H1 (cell line): ENCODE results near the gene AP2A1. TPM values are rescaled to one million over a fixed set of nuclear protein-coding genes. Genes with fewer than 3 reads are reported as not detected.

Source experiments
- CTCF ChIA-PET: fragments of 300-600 bp; sonication (Branson Sonifier 250); formaldehyde crosslinking; loops from one replicate; lab custom pipeline; 2021; ENCODE audit not compliant: partially characterized antibody; lab: Charles Lee
- POLR2A ChIA-PET: fragments of 300-600 bp; sonication (Branson Sonifier 250); formaldehyde crosslinking; loops from one replicate; lab custom pipeline; 2021; ENCODE audit warnings: inconsistent platforms; ENCODE audit not compliant: partially characterized antibody; lab: Charles Lee
- DNase-seq, 2 experiments: peaks; one replicate each; pipeline versions ENCODE4 v3.0.0 to v3.0.0-alpha.2; 2010 to 2022; ENCODE audit warnings: low spot score in 2 of 2, low read depth in 1 of 2, mixed read lengths in 1 of 2
- FAIRE-seq: peaks from 2 replicates; lab custom pipeline; 2011; peaks lifted over from hg19 to GRCh38; lab: Jason Lieb, UNC
- H2AFZ ChIP-seq: 2 replicates; pipeline ENCODE4 v1.8.1; 2012; ENCODE audit warnings: low read length, inconsistent platforms
- H2AK5ac ChIP-seq: 2 replicates; pipeline ENCODE4 v1.6.1; 2013; ENCODE audit warnings: low read depth, low read length
- H2BK120ac ChIP-seq: replicated peaks from 2 replicates; pipeline ENCODE3; 2013; ENCODE audit warnings: low read depth, low read length, inconsistent platforms
- H2BK12ac ChIP-seq: 2 replicates; pipeline ENCODE4 v1.6.1; 2013; ENCODE audit warnings: low read depth, low read length
- H2BK15ac ChIP-seq: 2 replicates; pipeline ENCODE4 v1.6.1; 2013; ENCODE audit warnings: low read length
- H2BK20ac ChIP-seq: 2 replicates; pipeline ENCODE4 v1.6.1; 2013; ENCODE audit warnings: low read length
- H2BK5ac ChIP-seq: 2 replicates; pipeline ENCODE4 v1.6.1; 2013; ENCODE audit warnings: low read depth, low read length
- H3K14ac ChIP-seq: 2 replicates; pipeline ENCODE4 v1.6.1; 2013; ENCODE audit warnings: inconsistent platforms; ENCODE audit not compliant: insufficient read length
- H3K18ac ChIP-seq: 2 replicates; pipeline ENCODE4 v1.6.1; 2013; ENCODE audit warnings: low read length; ENCODE audit errors: extremely low read depth
- H3K23ac ChIP-seq: 2 replicates; pipeline ENCODE4 v1.6.1; 2013; ENCODE audit warnings: inconsistent platforms; ENCODE audit not compliant: insufficient read length
- H3K23me2 ChIP-seq: 2 replicates; pipeline ENCODE4 v1.6.1; 2013; ENCODE audit warnings: low read depth, low read length
- H3K27ac ChIP-seq: 2 replicates; pipeline ENCODE4 v1.6.1; 2011; ENCODE audit warnings: low read depth, low read length, inconsistent platforms
- H3K27me3 ChIP-seq, 4 experiments: replicated peaks in 1 of 4; 1 replicate in 1 of 4; 2 replicates in 3 of 4; pipeline versions ENCODE4 v1.6.1 to v1.8.1; 2011 to 2013; ENCODE audit warnings: low read length in 3 of 4, mild to moderate bottlenecking in 3 of 4, inconsistent platforms in 2 of 4, mixed read lengths in 2 of 4, moderate library complexity in 1 of 4; ENCODE audit not compliant: control insufficient read depth in 3 of 4, insufficient read depth in 3 of 4; ENCODE audit errors: extremely low read depth in 1 of 4
- H3K36me3 ChIP-seq, 4 experiments: 2 replicates each; pipeline versions ENCODE4 v1.6.1 to v1.8.1; 2011 to 2013; ENCODE audit warnings: mild to moderate bottlenecking in 4 of 4, low read length in 3 of 4, moderate library complexity in 2 of 4, control low read depth in 1 of 4, inconsistent platforms in 1 of 4; ENCODE audit not compliant: insufficient read depth in 4 of 4, control insufficient read depth in 2 of 4
- H3K4ac ChIP-seq: replicated peaks from 2 replicates; pipeline ENCODE3; 2013; ENCODE audit warnings: low read length, low read depth, mixed read lengths, inconsistent platforms; ENCODE audit not compliant: insufficient read length
- H3K4me1 ChIP-seq, 4 experiments: replicated peaks in 1 of 4; 1 replicate in 1 of 4; 2 replicates in 3 of 4; pipeline versions ENCODE4 v1.6.1 to v1.8.1; 2011 to 2013; ENCODE audit warnings: low read length in 3 of 4, inconsistent platforms in 2 of 4, mixed read lengths in 1 of 4; ENCODE audit not compliant: insufficient read depth in 4 of 4, control insufficient read depth in 3 of 4
- H3K4me2 ChIP-seq, 2 experiments: 2 replicates each; pipeline versions ENCODE4 v1.6.1 to v1.8.1; 2011 to 2013; ENCODE audit warnings: low read depth in 2 of 2, low read length in 2 of 2, control low read depth in 1 of 2, inconsistent platforms in 1 of 2, mild to moderate bottlenecking in 1 of 2; ENCODE audit not compliant: insufficient read depth in 1 of 2
- H3K4me3 ChIP-seq, 4 experiments: fragments of 200-600, 300-600 bp in 1 of 4; sonication (generic), shearing (Covaris generic), sonication (Bioruptor Twin) in 1 of 4; 2 replicates each; pipeline versions ENCODE4 v1.5.1 to v1.8.1; 2011 to 2016; ENCODE audit warnings: low read length in 4 of 4, low read depth in 3 of 4, control low read depth in 2 of 4, inconsistent platforms in 2 of 4, mild to moderate bottlenecking in 2 of 4, mixed read lengths in 1 of 4, moderate library complexity in 1 of 4; ENCODE audit not compliant: insufficient read depth in 2 of 4; ENCODE audit errors: extremely low read depth in 1 of 4
- H3K56ac ChIP-seq: replicated peaks from 2 replicates; pipeline ENCODE3; 2013; ENCODE audit warnings: low read depth, mild to moderate bottlenecking, mixed read lengths, low read length, inconsistent platforms; ENCODE audit not compliant: insufficient read length
- H3K79me1 ChIP-seq: 2 replicates; pipeline ENCODE4 v1.6.1; 2013; ENCODE audit warnings: low read depth, low read length, control low read depth
- H3K79me2 ChIP-seq, 2 experiments: 2 replicates each; pipeline versions ENCODE4 v1.6.1 to v1.8.1; 2012 to 2013; ENCODE audit warnings: low read length in 2 of 2, mild to moderate bottlenecking in 2 of 2, inconsistent platforms in 1 of 2; ENCODE audit not compliant: insufficient read depth in 2 of 2, control insufficient read depth in 1 of 2
- H3K9ac ChIP-seq, 4 experiments: replicated peaks in 1 of 4; 1 replicate in 1 of 4; 2 replicates in 3 of 4; pipeline versions ENCODE4 v1.6.1 to v1.8.1; 2011 to 2013; ENCODE audit warnings: low read depth in 3 of 4, low read length in 3 of 4, control low read depth in 2 of 4, mild to moderate bottlenecking in 2 of 4, moderate library complexity in 2 of 4, inconsistent platforms in 1 of 4; ENCODE audit errors: extremely low read depth in 1 of 4
- H3K9me3 ChIP-seq, 2 experiments: 2 replicates each; pipeline versions ENCODE4 v1.6.1 to v1.8.1; 2012 to 2013; ENCODE audit warnings: mild to moderate bottlenecking in 2 of 2, moderate library complexity in 2 of 2, control low read depth in 1 of 2, inconsistent platforms in 1 of 2, low read depth in 1 of 2, low read length in 1 of 2, mixed read lengths in 1 of 2; ENCODE audit not compliant: insufficient read depth in 2 of 2
- H4K20me1 ChIP-seq, 2 experiments: replicated peaks in 1 of 2; 2 replicates each; pipeline versions ENCODE3 to v1.8.1; 2011 to 2013; ENCODE audit warnings: inconsistent platforms in 2 of 2, low read length in 2 of 2, mild to moderate bottlenecking in 1 of 2; ENCODE audit not compliant: insufficient read depth in 2 of 2, control insufficient read depth in 1 of 2
- H4K5ac ChIP-seq: 2 replicates; pipeline ENCODE4 v1.6.1; 2013; ENCODE audit warnings: low read length, low read depth, mixed read lengths, inconsistent platforms; ENCODE audit not compliant: insufficient read length
- H4K8ac ChIP-seq: 2 replicates; pipeline ENCODE4 v1.8.0; 2013; ENCODE audit warnings: mild to moderate bottlenecking, moderate library complexity, low read length, inconsistent platforms; ENCODE audit not compliant: insufficient read depth; ENCODE audit errors: extremely low read depth
- H4K91ac ChIP-seq: replicated peaks from 2 replicates; pipeline ENCODE3; 2013; ENCODE audit warnings: low read length, mixed read lengths, inconsistent platforms; ENCODE audit not compliant: insufficient read length
- CTCF ChIP-seq, 3 experiments: IDR thresholded peaks; 1 replicate in 2 of 3; 2 replicates in 1 of 3; pipeline versions ENCODE4 v1.5.1 to v1.6.1; 2011; ENCODE audit warnings: low read length in 3 of 3, mild to moderate bottlenecking in 3 of 3, inconsistent platforms in 2 of 3, low read depth in 1 of 3, moderate library complexity in 1 of 3; ENCODE audit not compliant: insufficient read depth in 1 of 3; ENCODE audit errors: control extremely low read depth in 1 of 3
- NANOG ChIP-seq: IDR thresholded peaks from 2 replicates; pipeline ENCODE4 v1.6.1; 2011; ENCODE audit warnings: low read length, low read depth, mild to moderate bottlenecking, inconsistent platforms; ENCODE audit not compliant: insufficient read depth, poor library complexity, severe bottlenecking
- POLR2A ChIP-seq, 2 experiments: IDR thresholded peaks; 1 replicate in 1 of 2; 2 replicates in 1 of 2; pipeline ENCODE4 v1.6.1; 2011; ENCODE audit warnings: low read depth in 2 of 2, low read length in 2 of 2, mild to moderate bottlenecking in 2 of 2; ENCODE audit errors: control extremely low read depth in 1 of 2
- RFX5 ChIP-seq: IDR thresholded peaks from 2 replicates; pipeline ENCODE4 v1.6.1; 2011; ENCODE audit warnings: low read depth, low read length, improper control_type of control experiment, borderline replicate concordance
- SIN3A ChIP-seq, 2 experiments: IDR thresholded peaks in 1 of 2; conservative IDR thresholded peaks in 1 of 2; 2 replicates each; pipeline ENCODE4 v1.6.1; 2011 to 2012; ENCODE audit warnings: low read length in 2 of 2, improper control_type of control experiment in 1 of 2, low read depth in 1 of 2, mild to moderate bottlenecking in 1 of 2
- TBP ChIP-seq: IDR thresholded peaks from 2 replicates; pipeline ENCODE4 v1.6.1; 2011; ENCODE audit warnings: low read depth, low read length, improper control_type of control experiment
- WGBS, 2 experiments: shearing (Covaris generic) in 1 of 2; methylation state at CpG; one replicate each; pipeline versions ENCODE4 v1.1.6 to v1.1.7; 2013 to 2015; ENCODE audit warnings: low lambda C conversion rate in 2 of 2, mixed read lengths in 2 of 2, inconsistent platforms in 1 of 2, low coverage in 1 of 2, missing lambda C conversion rate in 1 of 2; ENCODE audit not compliant: insufficient replicate concordance in 2 of 2, insufficient coverage in 1 of 2, insufficient read length in 1 of 2; ENCODE audit errors: extremely low coverage in 1 of 2, missing lambda C conversion rate in 1 of 2; 5-methylcytosine and 5-hydroxymethylcytosine counted together
- polyA plus RNA-seq, 7 experiments: library from polyadenylated mRNA; depleted of rRNA in 3 of 7; stranded (reverse) in 5 of 7; unstranded in 2 of 7; fragments of >200 nt in 5 of 7; fragments of 200-250 nt in 2 of 7; gene quantifications; 1 replicate in 5 of 7; 2 replicates in 1 of 7; 4 replicates in 1 of 7; pipeline versions ENCODE4 v1.2.1 to v1.2.3, GENCODE V29; 2011 to 2013; ENCODE audit warnings: missing spikeins in 2 of 7, mixed read lengths in 2 of 7
- total RNA-seq: library from RNA; stranded (reverse); fragmentation: NEBNext Ultra II Directional; extraction: Animal tissue kit (Norgen Biotek cat#: 25700); gene quantifications from 2 replicates; pipeline ENCODE4 v1.2.1, GENCODE V29; 2021

AP2A1 gene
- total and polyA plus RNA-seq, 2 of the 8 experiments (the other 6 are each of a cell fraction or from before 2014, with no cell fraction given): 105 to 106 TPM

GRCh38 chr19:49727217-49728030, 39.4 kb upstream of the AP2A1 start:
- ChIA-PET CTCF (interaction anchor here (1.0 to 2.8 kb wide), 2 partner anchors 10 to 24 kb away, joined by 3 to 21 read pairs; no protein-coding TSS in a partner anchor), POLR2A (interaction anchor here (0.7 to 1.8 kb wide), 4 partner anchors 9 to 92 kb away, joined by 3 to 7 read pairs (median 4); no protein-coding TSS in a partner anchor)
- H3K27ac ChIP-seq: no peak overlapping the region
- no peak overlapping the region for H2BK20ac ChIP-seq
- no peak overlapping the region for H3K4me3 ChIP-seq
- no peaks in the 10 kb centered on the region for H4K20me1 ChIP-seq
- H2AFZ ChIP-seq: no peak overlapping the region
- TF ChIP-seq SIN3A (conservative IDR thresholded peaks at IDR 0.05 in 1 of 2, IDR thresholded peaks at IDR 0.05 in 1 of 2; ENCODE audit: low read depth in 1 of 2, low read length in 2 of 2) (no peak), RFX5 (no peak), NANOG (no peak), CTCF (IDR thresholded peaks at IDR 0.05; ENCODE audit: control extremely low read depth in 1 of 3, insufficient read depth in 1 of 3, low read depth in 1 of 3, low read length in 3 of 3) (no peak), POLR2A (IDR thresholded peaks at IDR 0.05; ENCODE audit: control extremely low read depth in 1 of 2, low read depth in 2 of 2, low read length in 2 of 2) (no peak), TBP (no peak)
- H3K23ac ChIP-seq: no peak overlapping the region
- H3K79me2 ChIP-seq: no peaks in the 10 kb centered on the region
- H3K14ac ChIP-seq: no peak overlapping the region
- H4K5ac ChIP-seq: no peak overlapping the region
- H3K27me3 ChIP-seq: no peaks in the 10 kb centered on the region
- no peak overlapping the region for H3K4ac ChIP-seq
- DNase-seq (no peak), FAIRE-seq (no peak)
- no peaks in the 10 kb centered on the region for H3K9me3 ChIP-seq
- no peak overlapping the region for H2BK5ac ChIP-seq
- H3K56ac ChIP-seq: no peak overlapping the region
- whole genome bisulfite sequencing, 2 experiments: 87% methylated on average over 23 of the region's 23 CpGs; no CpG with 5 or more reads in 1 of the 2 experiments
- no peaks in the 10 kb centered on the region for H3K23me2 ChIP-seq
- H2BK120ac ChIP-seq: no peak overlapping the region
- no peaks in the 10 kb centered on the region for H3K79me1 ChIP-seq
- no peak overlapping the region for H2BK15ac ChIP-seq
- no peak overlapping the region for H3K4me2 ChIP-seq
- no peaks in the 10 kb centered on the region for H3K4me1 ChIP-seq
- no peak overlapping the region for H2BK12ac ChIP-seq
- H3K36me3 ChIP-seq: no peaks in the 10 kb centered on the region
- no peak overlapping the region for H3K9ac ChIP-seq
- H4K91ac ChIP-seq: no peak overlapping the region
- H4K8ac ChIP-seq: no peak overlapping the region
- no peak overlapping the region for H2AK5ac ChIP-seq
- H3K18ac ChIP-seq: no peak overlapping the region
